HG02759 (cell line): ENCODE data around the gene SEH1L.
"Not testable (repeated sequence)": the region's sequence is repeated elsewhere in the genome, so short reads cannot be mapped to it uniquely, and the experiment has no call there.

ENCODE experiments used
- ATAC-seq: cut with Tn5 transposase; IDR thresholded peaks from one replicate; pipeline ENCODE4 v1.9.1; 2021; ENCODE audit warnings: mild to moderate bottlenecking, moderate library complexity; ENCODE audit not compliant: unreplicated experiment

SEH1L gene

DNA sequence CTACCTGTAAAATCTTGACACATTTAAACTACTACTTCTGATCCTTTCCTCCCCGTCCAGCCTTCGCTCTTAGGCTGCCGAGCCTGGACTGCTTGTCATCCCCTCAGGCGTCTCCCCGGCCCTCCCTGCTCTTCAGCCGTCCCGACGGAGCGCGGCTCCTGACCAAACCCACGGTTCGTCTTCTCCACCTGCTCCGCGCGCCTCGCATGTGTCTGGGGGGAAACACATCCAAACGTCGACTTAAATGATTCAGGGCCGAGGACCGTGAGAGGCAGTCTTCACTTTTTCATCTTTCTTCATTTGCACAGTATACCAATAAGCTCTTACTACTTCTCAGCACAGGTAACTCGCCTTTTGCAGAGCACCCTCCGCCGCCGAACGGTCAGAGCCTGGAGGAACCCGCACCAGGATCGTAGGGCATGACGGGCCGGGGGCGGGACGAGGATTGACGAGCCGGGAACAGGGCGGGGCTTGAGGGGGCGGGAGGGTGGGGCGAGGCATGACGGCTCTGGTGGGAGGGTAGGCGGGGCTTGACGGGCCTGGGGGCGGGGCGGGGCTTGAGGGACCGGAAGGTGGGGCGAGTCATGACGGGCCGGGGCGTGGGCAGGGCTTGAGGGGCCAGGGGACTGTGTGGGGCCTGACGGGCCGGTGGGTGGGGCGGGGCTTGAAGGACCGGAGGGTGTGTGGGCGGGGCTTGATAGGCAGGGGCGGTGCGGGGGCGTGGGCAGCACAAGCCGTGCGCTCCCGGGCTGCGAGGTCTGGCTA, at the start of gene SEH1L:
TSS of gene SEH1L (plus strand) at position 727 of the 765 bp plus-strand sequence. CDS start 111 bp downstream, outside the sequence.
- ATAC-seq: peak; percentile 77

GRCh38 chr18:12901208-12901607, 46.6 kb upstream of the SEH1L start:
- ATAC-seq: not testable (repeated sequence)

GRCh38 chr18:12904012-12904516, 43.7 kb upstream of the SEH1L start:
- ATAC-seq: no peak

DNA sequence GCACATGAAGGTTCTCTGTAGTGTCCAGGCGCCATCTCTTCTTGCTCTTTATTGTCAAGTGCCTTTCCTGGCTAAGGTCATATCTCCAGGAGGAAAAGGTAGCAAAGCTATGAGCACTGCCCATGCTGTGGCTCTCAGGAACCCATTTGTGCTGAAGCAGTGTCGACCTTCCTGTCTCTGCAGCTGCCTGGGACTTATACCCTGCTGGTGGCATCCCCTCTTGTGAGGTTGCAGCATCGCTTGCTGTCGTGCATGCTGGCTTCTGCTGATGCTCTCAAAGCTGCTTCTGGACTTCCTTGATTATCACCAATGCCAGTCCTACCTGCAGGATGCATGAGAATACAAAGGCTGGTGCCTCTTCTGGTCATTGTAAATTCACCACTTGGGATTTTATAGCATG, 41.7 kb upstream of the SEH1L start:
- ATAC-seq: no peak

DNA sequence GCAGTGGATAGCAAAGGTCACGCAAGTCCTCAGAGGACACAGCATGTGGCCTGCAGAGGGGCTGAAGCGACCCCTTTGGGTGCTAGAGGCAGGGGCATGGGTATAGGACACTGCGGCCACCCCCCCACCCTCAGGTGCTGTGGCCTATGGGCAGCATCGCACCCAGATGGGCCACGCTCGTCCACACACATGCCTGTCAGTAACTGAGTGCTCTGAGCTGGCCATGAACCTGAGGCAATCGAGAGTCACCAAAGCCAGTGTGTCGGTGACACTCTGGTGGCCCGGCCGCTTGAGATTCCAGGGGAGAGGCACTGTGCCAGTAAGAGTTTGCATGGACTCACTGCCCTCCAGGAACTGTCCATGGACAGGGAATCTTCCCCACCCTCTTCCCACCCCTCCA, 41.0 kb upstream of the SEH1L start:
- no peak for ATAC-seq

- no peak for ATAC-seq
These were observed 40.4 kb upstream of the SEH1L start for GRCh38 chr18:12907258-12907925.

DNA sequence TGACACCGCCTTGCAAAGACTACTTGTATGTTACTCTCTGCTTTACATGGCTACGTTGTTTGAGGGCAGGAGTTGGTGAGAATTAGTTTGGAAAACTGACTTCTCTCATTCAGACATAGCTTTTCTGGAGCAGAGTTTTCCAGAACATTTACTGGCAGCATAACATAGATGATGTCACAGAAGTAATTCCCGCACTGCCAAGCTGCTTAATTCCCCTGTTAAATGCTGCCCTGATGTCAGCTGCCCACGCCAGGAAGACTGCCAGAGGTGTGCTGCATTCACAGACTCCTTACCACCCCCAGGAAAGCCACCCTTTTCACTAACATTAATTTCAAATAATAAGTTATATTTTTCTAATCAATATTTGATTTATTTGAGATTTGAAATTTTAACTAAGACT, 39.1 kb upstream of the SEH1L start:
- no peak for ATAC-seq

DNA sequence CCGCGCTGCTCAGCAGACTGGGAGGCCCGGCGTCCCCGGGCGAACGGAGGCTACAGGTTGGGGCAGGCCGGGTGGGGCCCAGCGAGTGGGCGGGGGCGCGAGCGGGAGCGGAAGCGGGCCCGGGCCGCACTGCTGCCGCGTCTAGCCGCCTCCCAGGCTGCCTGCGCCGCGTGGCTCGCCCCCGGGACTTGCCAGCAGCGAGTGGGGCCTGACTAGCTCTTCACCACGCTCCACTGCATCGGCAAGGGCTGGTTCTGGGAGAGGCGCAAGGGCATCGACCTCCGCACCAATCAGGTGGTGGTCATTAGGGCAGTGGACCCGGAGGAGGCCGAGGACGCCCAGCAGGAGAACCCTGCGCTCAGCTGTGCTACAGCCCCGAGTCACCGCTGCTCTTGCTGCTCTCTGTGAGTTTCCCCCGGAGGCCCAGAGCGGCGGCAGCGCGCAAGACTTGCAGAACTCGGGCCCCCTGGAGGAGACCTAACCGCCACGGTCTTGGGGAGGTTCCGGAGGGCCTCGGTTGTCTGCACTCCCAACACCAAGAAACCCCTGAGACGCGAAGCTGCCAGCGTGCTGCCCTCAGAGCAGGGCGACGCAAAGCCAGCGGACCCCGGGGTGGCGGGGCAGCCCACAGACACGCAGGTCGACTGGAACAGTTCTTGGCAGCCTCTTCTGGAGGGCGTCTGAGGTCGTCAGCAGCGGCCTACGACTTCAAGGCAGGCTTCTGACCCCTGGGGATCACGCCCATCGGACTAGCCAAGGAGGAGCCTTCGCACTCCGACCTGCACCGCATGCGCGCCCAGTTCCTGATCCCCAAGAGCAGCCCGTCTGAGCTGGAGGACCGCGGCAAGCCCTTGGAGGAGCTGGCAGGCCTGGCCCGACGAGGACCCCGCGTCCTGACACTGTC, 36.5 kb upstream of the SEH1L start:
- ATAC-seq: peak; percentile 72

GRCh38 chr18:12911929-12912703, 35.7 kb upstream of the SEH1L start:
- no peak for ATAC-seq

DNA sequence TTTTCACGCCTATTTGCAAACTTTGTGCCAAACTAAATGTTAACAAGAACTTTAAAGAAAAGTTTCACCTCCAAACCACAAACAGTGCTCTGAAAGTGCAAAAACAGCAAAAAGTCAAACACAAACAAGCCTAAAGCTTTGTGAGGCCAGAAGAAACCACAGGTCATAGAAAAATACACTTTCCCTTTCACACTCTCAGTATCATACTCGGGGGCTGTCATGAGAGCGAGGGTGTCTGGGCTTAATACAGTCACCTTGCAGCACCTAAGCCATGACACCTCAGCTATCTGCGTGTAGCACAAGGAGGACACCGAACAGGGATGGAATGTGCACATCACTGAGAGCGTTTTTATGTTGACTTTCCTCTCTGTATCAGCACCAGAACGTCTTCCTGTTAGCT, 26.6 kb upstream of the SEH1L start:
- ATAC-seq: no peak

- ATAC-seq: no peak
These were observed 25.5 kb upstream of the SEH1L start for GRCh38 chr18:12922266-12922665.

DNA sequence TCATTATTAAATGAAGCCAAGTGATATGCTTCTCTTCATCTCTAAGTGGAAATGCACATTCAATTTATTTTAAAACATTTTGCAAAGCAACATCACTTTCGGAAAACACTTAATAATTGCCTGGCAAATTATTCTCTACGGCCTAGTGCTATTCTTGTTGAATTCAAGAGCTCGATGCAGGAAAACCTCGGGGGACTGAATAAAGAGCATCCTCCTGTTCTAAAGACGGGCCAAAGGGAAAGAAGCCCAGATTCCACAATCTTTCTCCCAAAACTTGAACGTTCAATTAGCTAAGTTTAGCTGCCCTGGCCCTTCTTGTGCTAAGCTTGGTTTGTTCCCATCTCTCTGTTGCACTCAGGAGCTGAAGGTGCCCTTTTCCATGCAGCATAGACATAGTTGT, 23.2 kb upstream of the SEH1L start:
- no peak for ATAC-seq

GRCh38 chr18:12928206-12928605, 19.6 kb upstream of the SEH1L start:
- ATAC-seq: no peak

DNA sequence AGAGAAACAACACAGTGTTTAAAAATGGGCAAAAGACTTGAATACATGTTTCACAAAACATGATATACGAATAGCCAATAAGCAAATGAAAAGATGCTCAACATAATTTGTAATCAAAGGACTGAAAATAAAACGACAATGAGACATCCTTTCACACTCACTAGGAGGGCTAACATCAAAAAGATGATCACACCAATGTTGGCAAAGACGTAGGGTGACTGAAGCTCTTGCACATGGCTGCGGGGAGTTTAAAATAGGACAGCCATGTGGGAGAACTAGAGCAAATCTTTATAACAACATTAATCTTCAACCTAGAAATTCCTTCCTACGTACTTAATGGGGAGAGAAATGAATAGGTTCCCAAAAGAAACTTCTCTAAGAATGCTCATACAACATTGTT, 19.2 kb upstream of the SEH1L start:
- ATAC-seq: no peak

- ATAC-seq: no peak
These were observed 18.2 kb upstream of the SEH1L start for GRCh38 chr18:12929477-12930083.

DNA sequence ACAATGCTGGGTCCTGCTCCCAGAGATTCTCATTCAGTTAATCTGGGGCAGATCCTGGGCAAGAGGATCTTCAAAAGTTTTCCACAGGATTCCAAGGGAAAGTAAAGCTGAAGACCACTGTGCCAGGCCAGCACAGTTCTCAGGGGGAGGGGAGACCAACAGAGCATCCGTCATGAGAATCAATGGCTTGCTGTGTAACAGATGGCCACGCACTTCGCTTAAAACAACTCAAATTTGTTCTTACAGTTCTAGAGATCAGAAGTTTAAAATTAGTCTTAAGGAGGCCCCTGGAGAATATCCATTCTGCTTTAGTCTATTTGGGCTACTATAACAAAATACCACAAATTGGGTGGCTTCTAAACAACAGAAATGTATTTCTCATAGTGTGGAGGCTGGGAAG, 17.4 kb upstream of the SEH1L start:
- no peak for ATAC-seq

GRCh38 chr18:12930908-12931307, 16.9 kb upstream of the SEH1L start:
- ATAC-seq: no peak

GRCh38 chr18:12933327-12933726, 14.5 kb upstream of the SEH1L start:
- ATAC-seq: no peak

- ATAC-seq: no peak
These were observed 13.2 kb upstream of the SEH1L start for GRCh38 chr18:12934454-12935071.

DNA sequence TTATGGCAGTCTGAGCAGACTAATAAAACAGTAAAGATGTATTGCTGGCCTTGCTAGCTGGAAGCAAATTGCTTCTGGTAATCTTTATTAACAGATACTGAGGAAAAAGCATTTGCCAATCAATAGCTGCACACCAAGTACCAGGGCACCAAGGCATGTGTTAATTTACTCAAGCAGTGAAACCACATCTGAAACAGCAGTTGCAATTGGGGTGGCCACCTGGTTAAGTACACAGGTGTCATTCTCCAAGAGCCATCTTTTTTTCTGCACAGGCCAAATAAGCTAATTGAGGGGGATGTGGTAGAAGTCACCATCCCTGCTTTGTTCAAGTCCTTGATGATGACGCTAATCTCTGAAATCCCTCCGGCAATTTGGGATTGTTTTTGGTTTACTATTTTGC, 8.6 kb upstream of the SEH1L start:
- no peak for ATAC-seq
